MCF 10A (cell line): ENCODE results near the gene LBHD2. TPM values are rescaled to one million over a fixed set of nuclear protein-coding genes. Genes with fewer than 3 reads are reported as not detected.

Experiments used
- BruUV-seq: library from RNA; stranded (reverse); fragments of 400-500 nt; replicated peaks from 2 replicates; lab custom pipeline; 2021; lab: Mats Ljungman, UMichigan
- CTCF ChIA-PET: fragments of 300-600 bp; sonication (Branson Sonifier 250); formaldehyde crosslinking; extraction: SDS; loops from one replicate; lab custom pipeline; 2021; ENCODE audit warnings: antibody characterized with exemption, inconsistent platforms; lab: Yijun Ruan, JAX
- POLR2A ChIA-PET: fragments of 300-600, 350-650 bp; sonication (Branson Sonifier 250); formaldehyde crosslinking; extraction: SDS; loops from one replicate; lab custom pipeline; 2020; ENCODE audit warnings: antibody characterized with exemption, inconsistent platforms; lab: Yijun Ruan, JAX
- DNase-seq: peaks from one replicate; pipeline ENCODE4 v3.0.0-alpha.2; 2018; ENCODE audit not compliant: unreplicated experiment
- H3K27ac Mint-ChIP-seq: one replicate; pipeline ENCODE4 v1.8.0; 2022; ENCODE audit warnings: mild to moderate bottlenecking, low read depth, mixed read lengths; ENCODE audit not compliant: unreplicated experiment
- H3K27me3 Mint-ChIP-seq: one replicate; pipeline ENCODE4 v1.8.0; 2022; ENCODE audit warnings: mixed read lengths; ENCODE audit not compliant: insufficient read depth, unreplicated experiment
- H3K36me3 Mint-ChIP-seq: one replicate; pipeline ENCODE4 v1.8.0; 2022; ENCODE audit warnings: mild to moderate bottlenecking, moderate library complexity, mixed read lengths; ENCODE audit not compliant: insufficient read depth, unreplicated experiment
- H3K4me1 Mint-ChIP-seq: one replicate; pipeline ENCODE4 v1.8.0; 2022; ENCODE audit warnings: mixed read lengths; ENCODE audit not compliant: insufficient read depth, unreplicated experiment
- H3K4me3 Mint-ChIP-seq: one replicate; pipeline ENCODE4 v1.8.0; 2022; ENCODE audit warnings: mild to moderate bottlenecking, moderate library complexity, mixed read lengths; ENCODE audit not compliant: unreplicated experiment
- H3K9me3 Mint-ChIP-seq: one replicate; pipeline ENCODE4 v1.8.0; 2022; ENCODE audit warnings: mixed read lengths; ENCODE audit not compliant: unreplicated experiment
- CTCF ChIP-seq: fragments of 200-600 bp; IDR thresholded peaks from one replicate; pipeline ENCODE4 v1.8.0; 2022; ENCODE audit warnings: antibody characterized with exemption, mild to moderate bottlenecking; ENCODE audit not compliant: unreplicated experiment
- intact Hi-C: fragments of 100-400 bp; cut with micrococcal nuclease; formaldehyde crosslinking; loops from 2 replicates; pipeline ENCODE4 v1.14.1; 2022
- total RNA-seq: library from RNA; stranded (reverse); gene quantifications from 2 replicates; pipeline ENCODE4 v1.2.3, GENCODE V29; 2022

The LBHD2 gene
- total RNA-seq, 1 experiment from 2014 or later, result not detected

- peak; percentile 25 for DNase-seq
- Mint-ChIP-seq H3K36me3 (peaks cover 9% of the 10 kb centered on the region), H3K27ac (no peak overlapping the region), H3K9me3 (no peaks in the 10 kb centered on the region), H3K4me1 (peaks cover 19% of the 10 kb centered on the region), H3K4me3 (no peak overlapping the region), H3K27me3 (no peaks in the 10 kb centered on the region)
- intact Hi-C loops, result loop anchor here (2.0 kb wide), 1 partner anchor 56 kb away; no protein-coding TSS in a partner anchor
- CTCF ChIA-PET, result no interaction called here
- POLR2A ChIA-PET, result interaction anchor here (1.1 to 1.6 kb wide), 2 partner anchors 9 to 10 kb away, joined by 3 to 5 read pairs; partner anchors contain the start of gene CDC42BPB
- BruUV-seq, result no TSS peak
- TF ChIP-seq CTCF, result no peak
These were observed 17.6 kb upstream of the LBHD2 start for GRCh38 chr14:103066399-103066798.

GRCh38 chr14:103067231-103067954 is 16.6 kb upstream of the LBHD2 start:
- peaks cover 9% of the 10 kb centered on the region for H3K36me3 Mint-ChIP-seq
- H3K9me3 Mint-ChIP-seq, result no peaks in the 10 kb centered on the region
- peak overlapping the region; percentile 13 for H3K4me3 Mint-ChIP-seq
- H3K4me1 Mint-ChIP-seq, result peaks cover 19% of the 10 kb centered on the region
- ChIA-PET POLR2A (interaction anchor here (0.6 to 2.5 kb wide), 14 partner anchors 11 to 378 kb away, joined by 3 to 26 read pairs (median 3); partner anchors contain the start of gene CDC42BPB), CTCF (interaction anchor here (0.6 to 1.4 kb wide), 7 partner anchors 9 to 92 kb away, joined by 3 to 5 read pairs (median 3); no protein-coding TSS in a partner anchor)
- intact Hi-C loops, result loop anchor here (2.0 kb wide), 1 partner anchor 57 kb away; no protein-coding TSS in a partner anchor
- H3K27ac Mint-ChIP-seq, result peak overlapping the region; percentile 98
- no peak for TF ChIP-seq CTCF
- BruUV-seq, result no TSS peak
- DNase-seq, result peak; percentile 86
- H3K27me3 Mint-ChIP-seq, result no peaks in the 10 kb centered on the region

- Mint-ChIP-seq H3K27ac (peak overlapping the region; percentile 98), H3K27me3 (no peaks in the 10 kb centered on the region), H3K4me3 (peak overlapping the region; percentile 13), H3K9me3 (no peaks in the 10 kb centered on the region), H3K4me1 (peaks cover 17% of the 10 kb centered on the region), H3K36me3 (peaks cover 9% of the 10 kb centered on the region)
- POLR2A ChIA-PET, result interaction anchor here (0.8 to 2.5 kb wide), 8 partner anchors 11 to 228 kb away, joined by 3 to 26 read pairs (median 3); partner anchors contain the start of gene CDC42BPB
- CTCF ChIA-PET, result interaction anchor here (0.7 to 1.4 kb wide), 4 partner anchors 10 to 323 kb away, joined by 3 to 5 read pairs (median 4); no protein-coding TSS in a partner anchor
- no peak for DNase-seq
- BruUV-seq, result no TSS peak
- no peak for TF ChIP-seq CTCF
- intact Hi-C loops, result no loop called here
These were observed 15.5 kb upstream of the LBHD2 start for GRCh38 chr14:103068351-103069073.
